Pancreas (tissue), 10 donors: ENCODE results near the gene FRRS1L. TPM values are rescaled to one million over a fixed set of nuclear protein-coding genes. Genes with fewer than 3 reads are reported as not detected.

Experiments
- ATAC-seq, 4 donors: fragments of 200-7000 bp; cut with Tn5 transposase; one replicate each; pipeline versions ENCODE4 v1.8.0 to v1.9.1; 2020; ENCODE audit warnings: mild to moderate bottlenecking in 4 of 4, moderate library complexity in 4 of 4
- DNase-seq, 6 donors: peaks; one replicate each; pipeline ENCODE4 v3.0.0-alpha.2; 2020
- FAIRE-seq: peaks from 2 replicates; lab custom pipeline; 2012; peaks lifted over from hg19 to GRCh38; lab: Jason Lieb, UNC
- H3K27ac ChIP-seq, 4 donors: fragments of 200-600 bp; sonication (generic); 1 replicate in 3 of 4; 2 replicates in 1 of 4; pipeline versions ENCODE4 v1.5.0 to v1.8.0; 2020
- H3K27me3 ChIP-seq, 4 donors: fragments of 200-600 bp; one replicate each; pipeline ENCODE4 v1.8.0; 2021
- H3K36me3 ChIP-seq, 3 donors: fragments of 200-600 bp; sonication (generic) in 1 of 3; one replicate each; pipeline versions ENCODE4 v1.5.0 to v1.8.0; 2020 to 2021
- H3K4me1 ChIP-seq, 3 donors: fragments of 200-600 bp; one replicate each; pipeline ENCODE4 v1.8.0; 2021
- H3K4me3 ChIP-seq, 4 donors: fragments of 200-600 bp; sonication (generic) in 2 of 4; one replicate each; pipeline versions ENCODE4 v1.5.0 to v1.8.0; 2020 to 2021
- H3K9me3 ChIP-seq, 4 donors: fragments of 200-600 bp; one replicate each; pipeline ENCODE4 v1.8.0; 2021
- CTCF ChIP-seq, 4 donors: fragments of 200-600 bp; sonication (generic) in 3 of 4; IDR thresholded peaks; one replicate each; pipeline versions ENCODE4 v1.5.0 to v1.8.0; 2021; ENCODE audit warnings: antibody characterized with exemption in 4 of 4
- WGBS, 2 donors: extraction: QIAGEN DNeasy Blood & Tissue Kit; methylation state at CpG; one replicate each; pipeline ENCODE4 v1.1.7; 2013; 5-methylcytosine and 5-hydroxymethylcytosine counted together
- intact Hi-C, 3 donors: fragments of 100-400 bp; cut with DNase I; formaldehyde crosslinking; loops; one replicate each; pipeline versions ENCODE4 v1.11.1 to v1.14.2; 2022
- polyA plus RNA-seq, 2 donors: library from polyadenylated mRNA; stranded (reverse); fragments of 200-250 nt; gene quantifications; one replicate each; pipeline ENCODE4 v1.2.3, GENCODE V29; 2013
- total RNA-seq, 6 donors: library from RNA; stranded (reverse); fragmentation: NEBNext Ultra II Directional in 4 of 6; extraction: Animal tissue kit (Norgen Biotek cat#: 25700) in 4 of 6; gene quantifications; one replicate each; pipeline versions ENCODE4 v1.2.1 to v1.2.4, GENCODE V29; 2021 to 2023
- donor health status: healthy with polysubstance abuse.
- donor health status: DM: no; HTN: no; CAD: no; lungs with moderate emphysema.
- donor health status: DM: no; HTN: no; CAD: no.
- donor health status: control.
- donor health status: control.
- donor health status: Bipolar disorder and iron deficiency.
- donor health status: DM: yes; HTN: yes; CAD: no.
- donor health status: DM: no; HTN: no; CAD: no.
- donor health status: DM: no; HTN: no; CAD: no.
- donor health status: DM: yes; HTN: yes; CAD: no.

The FRRS1L gene
- total and polyA plus RNA-seq, 8 donors, result 0.19 to 3.0 (median 0.80) TPM

GRCh38 chr9:109087795-109088194 is 79.3 kb downstream of the FRRS1L start:
- H3K9me3 ChIP-seq, result no peaks in the 10 kb centered on the region
- WGBS, 2 donors, result 96 to 100% methylated on average over 2 of the region's 2 CpGs
- H3K27me3 ChIP-seq, result no peaks in the 10 kb centered on the region
- no peak for DNase-seq
- H3K4me1 ChIP-seq, result no peaks in the 10 kb centered on the region
- no peak for FAIRE-seq
- peaks cover 0 to 40% (median 3%) of the 10 kb centered on the region in 3 donors for H3K36me3 ChIP-seq
- no peak overlapping the region for H3K27ac ChIP-seq
- H3K4me3 ChIP-seq, result no peak overlapping the region
- TF ChIP-seq CTCF (IDR thresholded peaks at IDR 0.05), result no peak
- ATAC-seq, result no peak
- intact Hi-C loops, result no loop called here

- Histone ChIP-seq H3K36me3 (peaks cover 0 to 40% (median 3%) of the 10 kb centered on the region in 3 donors), H3K27ac (no peak overlapping the region), H3K9me3 (no peaks in the 10 kb centered on the region), H3K4me3 (no peak overlapping the region), H3K4me1 (no peaks in the 10 kb centered on the region), H3K27me3 (no peaks in the 10 kb centered on the region)
- TF ChIP-seq CTCF (IDR thresholded peaks at IDR 0.05), result no peak
- no peak for FAIRE-seq
- DNase-seq, result no peak
- 94 to 97% methylated on average over 3 of the region's 3 CpGs for WGBS, 2 donors
- peak in 2 of 4 donors; percentile 16 to 40 for ATAC-seq
- intact Hi-C loops, result no loop called here
These were observed 80.8 kb downstream of the FRRS1L start for GRCh38 chr9:109086221-109086620.

GRCh38 chr9:109085510-109085909 is 81.5 kb downstream of the FRRS1L start:
- FAIRE-seq, result no peak
- peaks cover 0 to 5% (median 0%) of the 10 kb centered on the region in 3 donors for H3K4me1 ChIP-seq
- intact Hi-C loops, result no loop called here
- no peak for DNase-seq
- TF ChIP-seq CTCF (IDR thresholded peaks at IDR 0.05), result no peak
- no peak overlapping the region for H3K27ac ChIP-seq
- no peaks in the 10 kb centered on the region for H3K27me3 ChIP-seq
- H3K36me3 ChIP-seq, result peaks cover 0 to 38% (median 0%) of the 10 kb centered on the region in 3 donors
- no peak for ATAC-seq
- no peak overlapping the region for H3K4me3 ChIP-seq
- no peaks in the 10 kb centered on the region for H3K9me3 ChIP-seq

- ATAC-seq, result no peak
- no peak for TF ChIP-seq CTCF (IDR thresholded peaks at IDR 0.05)
- intact Hi-C loops, result no loop called here
- no peak for FAIRE-seq
- H3K9me3 ChIP-seq, result no peaks in the 10 kb centered on the region
- no peak overlapping the region for H3K4me3 ChIP-seq
- H3K4me1 ChIP-seq, result peaks cover 0 to 5% (median 0%) of the 10 kb centered on the region in 3 donors
- H3K27me3 ChIP-seq, result no peaks in the 10 kb centered on the region
- no peak for DNase-seq
- H3K27ac ChIP-seq, result no peak overlapping the region
- 95 to 100% methylated on average over 4 of the region's 4 CpGs for WGBS, 2 donors
- H3K36me3 ChIP-seq, result peaks cover 0 to 29% (median 0%) of the 10 kb centered on the region in 3 donors
These were observed 83.1 kb downstream of the FRRS1L start for GRCh38 chr9:109083813-109084405.

GRCh38 chr9:109083141-109083540 is 83.9 kb downstream of the FRRS1L start:
- intact Hi-C loops, result no loop called here
- no peaks in the 10 kb centered on the region for H3K9me3 ChIP-seq
- FAIRE-seq (no peak), DNase-seq (no peak), ATAC-seq (no peak)
- peaks cover 0 to 5% (median 0%) of the 10 kb centered on the region in 3 donors for H3K4me1 ChIP-seq
- H3K36me3 ChIP-seq, result peaks cover 0 to 34% (median 0%) of the 10 kb centered on the region in 3 donors
- WGBS, 2 donors, result 85 to 92% methylated on average over 7 of the region's 7 CpGs
- H3K4me3 ChIP-seq, result no peak overlapping the region
- H3K27ac ChIP-seq, result no peak overlapping the region
- no peak for TF ChIP-seq CTCF (IDR thresholded peaks at IDR 0.05)
- no peaks in the 10 kb centered on the region for H3K27me3 ChIP-seq
